Activated naive CD8-positive, alpha-beta T cell treated with anti-CD3 and anti-CD28 coated beads, Interleukin-2, amount 50 U/mL, for 16 hours (primary cell): ENCODE results near the gene NR2C2AP.
A peak's percentile ranks its signal among the peaks of the same experiment; 100 is the strongest.
"Not testable (repeated sequence)": the region's sequence is repeated elsewhere in the genome, so short reads cannot be mapped to it uniquely, and the experiment has no call there.

Experiments
- DNase-seq: peaks from one replicate; pipeline ENCODE4 v3.0.0-alpha.2; 2020; ENCODE audit warnings: low read depth, low spot score

Gene NR2C2AP

DNA sequence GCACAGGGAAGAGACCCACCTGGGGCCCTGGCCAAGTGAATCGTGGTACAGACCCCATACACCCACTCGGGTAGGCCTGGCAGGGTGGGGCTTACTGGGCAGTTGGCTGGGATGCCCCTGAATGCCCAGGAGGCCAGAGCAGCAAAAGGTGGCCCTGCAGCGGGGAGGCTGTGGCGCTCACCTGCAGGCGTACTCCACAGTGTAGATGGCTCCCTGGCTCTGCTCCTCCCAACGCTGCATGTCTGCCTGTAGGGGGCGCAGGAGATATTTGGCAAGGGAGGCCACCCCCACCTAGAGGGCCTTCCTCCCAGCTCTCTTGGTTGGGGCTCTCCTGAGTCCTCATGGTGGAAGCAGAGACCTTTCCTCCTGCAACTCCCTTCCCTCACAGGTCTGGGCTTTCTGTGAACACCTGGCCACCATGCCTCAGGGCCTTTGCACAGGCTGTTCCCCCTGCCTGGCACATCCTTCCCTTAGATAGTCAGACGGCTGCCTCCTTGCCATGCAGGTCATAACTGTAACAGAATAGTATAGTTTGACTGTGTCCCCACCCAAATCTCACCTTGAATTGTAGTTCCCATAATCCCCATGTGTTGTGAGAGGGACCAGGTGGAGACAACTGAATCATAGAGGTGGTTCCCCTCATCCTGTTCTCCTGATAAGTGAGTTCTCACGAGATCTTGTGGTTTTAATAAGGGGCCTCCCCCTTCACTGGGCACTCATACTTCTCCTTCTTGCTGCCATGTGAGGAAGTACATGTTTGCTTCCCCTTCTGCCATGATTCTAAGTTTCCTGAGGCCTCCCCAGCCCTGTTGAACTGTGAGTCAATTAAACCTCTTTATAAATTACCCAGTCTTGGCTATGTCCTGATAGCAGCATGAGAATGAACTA lies 17.1 kb downstream of the NR2C2AP start:
- peak; percentile 44 for DNase-seq

DNA sequence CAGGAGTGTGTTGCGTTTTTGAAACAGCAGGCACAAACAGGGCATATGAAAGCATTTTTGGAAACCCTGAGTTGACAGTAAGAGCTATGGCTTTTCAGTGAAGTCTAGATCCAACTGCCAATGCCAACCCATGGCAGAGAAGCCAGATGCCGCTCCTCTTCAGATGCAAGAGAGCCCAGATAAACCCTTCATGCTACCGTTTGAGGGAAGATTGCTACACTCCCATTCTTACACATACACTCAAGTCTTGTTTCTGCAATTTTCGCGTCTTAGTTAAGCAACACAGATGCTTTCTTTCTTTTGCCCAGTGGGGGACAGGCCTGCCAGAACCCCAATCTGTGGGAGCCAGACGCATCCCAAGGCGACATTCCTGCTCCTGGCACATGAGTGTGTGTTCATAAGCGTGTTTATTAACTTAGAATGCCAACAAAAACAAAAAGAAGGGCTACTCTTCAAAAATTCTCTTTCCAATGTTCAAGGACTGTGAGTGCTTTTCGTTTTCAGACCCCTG lies 21.7 kb downstream of the NR2C2AP start:
- no peak for DNase-seq

DNA sequence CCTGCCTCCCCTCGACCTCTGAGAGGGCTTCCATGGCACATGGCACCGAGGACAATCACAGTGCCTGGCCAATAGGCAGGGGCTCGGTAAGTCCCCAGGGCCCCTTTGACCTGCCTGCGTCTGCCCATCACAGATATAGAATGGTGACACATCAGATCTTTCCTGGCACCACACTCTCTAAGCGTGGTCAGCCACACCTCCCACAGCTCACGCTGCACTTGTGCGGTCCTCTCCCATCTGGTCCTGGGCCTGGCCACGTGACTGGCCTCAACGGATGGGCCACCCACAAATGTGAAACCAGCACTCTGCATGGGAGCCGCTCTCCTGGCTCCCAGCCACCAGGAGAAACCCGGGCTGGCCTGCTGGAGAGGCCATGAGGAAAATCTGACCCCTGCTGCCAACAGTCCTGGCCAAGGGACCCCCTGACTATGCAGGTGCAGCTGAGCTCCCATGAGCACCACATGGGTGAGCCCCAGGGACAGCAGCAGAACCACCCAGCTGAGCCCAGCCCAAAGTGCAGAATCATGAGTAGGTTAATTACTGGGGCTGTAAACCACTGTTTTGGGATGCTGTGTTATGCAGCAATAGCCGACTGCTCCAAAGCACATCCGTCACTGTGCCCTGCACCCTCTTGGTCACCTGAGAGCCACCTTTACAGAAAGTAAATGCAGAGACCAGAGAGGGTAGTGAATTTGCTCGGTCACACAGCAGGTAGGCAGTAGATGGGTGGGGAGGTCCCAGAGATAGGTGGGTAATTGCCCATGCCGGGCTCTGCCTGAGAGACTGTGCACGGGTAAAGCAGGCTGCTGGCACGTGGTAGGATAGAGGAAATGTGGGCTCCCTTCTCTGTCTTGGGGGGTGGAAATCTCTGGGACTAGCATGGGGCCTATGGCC lies 23.4 kb downstream of the NR2C2AP start:
- no peak for DNase-seq

DNA sequence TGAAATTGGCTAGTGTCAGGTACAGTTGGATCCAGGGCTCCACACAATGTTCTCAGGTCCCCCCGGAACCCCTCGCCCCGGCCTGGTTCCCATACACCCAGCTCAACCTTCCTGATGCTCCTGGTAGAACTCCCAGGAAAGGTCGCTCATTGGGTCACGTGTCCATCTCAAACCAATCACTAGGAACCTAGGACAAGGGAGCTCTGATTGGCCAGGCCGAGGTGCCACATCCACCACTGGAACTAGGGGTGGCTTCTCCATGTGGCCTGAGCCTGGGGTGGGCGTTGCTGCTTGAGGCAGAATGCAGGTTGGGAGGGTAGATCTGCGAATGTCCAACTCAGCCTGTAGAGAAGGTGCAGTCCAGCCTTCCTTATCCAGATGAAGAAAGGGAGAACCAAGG lies 26.3 kb downstream of the NR2C2AP start:
- DNase-seq = no peak

DNA sequence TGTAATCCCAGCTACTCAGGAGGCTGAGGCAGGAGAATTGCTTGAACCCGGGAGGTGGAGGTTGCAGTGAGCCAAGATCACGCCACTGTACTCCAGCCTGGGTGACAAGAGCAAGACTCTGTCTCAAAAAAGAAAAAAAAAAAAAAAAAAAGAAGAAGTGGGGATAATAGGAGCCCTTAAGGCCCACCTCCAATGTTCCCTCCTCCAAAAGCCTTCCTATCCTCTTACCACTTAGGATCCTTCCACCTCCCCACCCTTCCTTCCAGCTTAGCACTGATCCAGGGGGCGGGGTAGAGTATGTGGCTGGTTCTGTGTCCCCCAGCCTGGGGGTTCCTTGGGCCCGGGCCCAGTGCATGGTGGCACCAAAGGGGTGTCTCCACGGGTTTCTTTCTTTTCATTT lies 30.0 kb downstream of the NR2C2AP start:
- not testable (repeated sequence) for DNase-seq

DNA sequence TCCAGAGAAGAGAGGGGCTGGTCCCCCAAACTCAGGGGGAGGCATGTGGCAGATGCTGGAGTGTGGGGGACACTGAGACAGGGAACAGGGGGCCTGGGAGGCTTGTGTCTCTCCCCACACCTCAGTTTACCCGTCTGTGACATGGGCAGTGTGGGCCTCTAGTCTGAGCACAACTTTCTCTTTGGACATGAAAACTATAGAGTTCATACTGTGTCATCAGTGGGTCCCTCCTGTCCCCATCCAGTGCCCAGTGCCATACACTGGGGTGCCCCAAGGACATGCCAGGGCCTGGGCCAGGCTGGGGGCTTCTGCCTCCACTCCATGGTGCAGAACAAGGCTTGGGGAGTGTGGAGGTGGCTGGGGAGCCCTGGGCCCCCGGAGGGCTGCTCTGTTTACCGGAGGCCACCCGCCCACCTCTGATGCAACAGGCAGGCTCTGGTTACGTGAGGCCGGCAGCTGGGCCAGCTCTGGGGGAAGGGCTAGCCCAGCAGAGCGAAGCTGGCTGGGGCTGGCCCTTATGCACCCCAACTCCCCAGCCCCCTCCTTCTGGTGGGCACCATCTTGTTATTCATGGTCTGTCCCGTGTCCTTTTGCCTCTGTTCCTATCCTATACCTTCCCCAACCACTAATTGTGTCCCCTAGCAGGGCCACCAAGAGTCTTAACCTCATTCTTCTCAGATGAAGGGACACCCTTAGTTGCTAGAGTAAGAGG lies 31.2 kb downstream of the NR2C2AP start:
- no peak for DNase-seq

DNA sequence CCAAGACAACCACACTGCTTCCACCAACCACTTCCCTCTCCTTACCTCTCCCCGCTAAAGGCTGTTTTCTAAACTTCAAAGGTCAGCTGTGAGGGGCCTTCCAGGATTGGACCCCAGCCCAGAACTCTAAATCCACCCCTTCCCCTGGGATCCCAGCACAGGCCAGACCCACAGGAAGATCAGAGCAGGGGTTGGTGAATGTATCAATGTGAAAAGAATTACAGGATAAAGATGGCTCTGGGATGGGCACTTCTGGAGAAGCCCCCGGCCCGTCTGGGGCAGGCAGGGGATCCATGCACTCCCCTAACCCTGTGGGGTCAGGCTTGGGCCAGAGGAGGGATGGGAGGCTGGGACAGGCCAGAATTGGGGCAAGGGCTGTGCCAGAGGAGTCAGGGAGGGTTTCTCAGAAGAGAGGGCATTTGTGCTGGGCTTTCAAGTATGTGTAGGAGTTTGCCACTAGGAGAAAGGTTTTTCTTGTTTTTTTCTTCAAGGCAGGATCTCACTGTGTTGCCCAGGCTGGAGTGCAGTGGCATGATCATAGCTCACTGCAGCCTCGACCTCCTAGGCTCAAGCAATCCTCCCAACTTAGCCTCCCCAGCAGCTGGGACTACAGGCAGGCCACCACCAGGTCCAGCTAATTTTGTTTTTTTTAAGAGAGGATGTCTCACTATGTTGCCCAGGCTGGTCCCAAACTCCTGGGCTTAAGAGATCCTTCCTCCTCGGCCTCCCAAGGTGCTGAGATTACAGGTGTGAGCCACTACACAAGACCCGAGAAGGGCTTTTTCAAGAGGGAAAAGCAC lies 32.1 kb downstream of the NR2C2AP start:
- DNase-seq = no peak

DNA sequence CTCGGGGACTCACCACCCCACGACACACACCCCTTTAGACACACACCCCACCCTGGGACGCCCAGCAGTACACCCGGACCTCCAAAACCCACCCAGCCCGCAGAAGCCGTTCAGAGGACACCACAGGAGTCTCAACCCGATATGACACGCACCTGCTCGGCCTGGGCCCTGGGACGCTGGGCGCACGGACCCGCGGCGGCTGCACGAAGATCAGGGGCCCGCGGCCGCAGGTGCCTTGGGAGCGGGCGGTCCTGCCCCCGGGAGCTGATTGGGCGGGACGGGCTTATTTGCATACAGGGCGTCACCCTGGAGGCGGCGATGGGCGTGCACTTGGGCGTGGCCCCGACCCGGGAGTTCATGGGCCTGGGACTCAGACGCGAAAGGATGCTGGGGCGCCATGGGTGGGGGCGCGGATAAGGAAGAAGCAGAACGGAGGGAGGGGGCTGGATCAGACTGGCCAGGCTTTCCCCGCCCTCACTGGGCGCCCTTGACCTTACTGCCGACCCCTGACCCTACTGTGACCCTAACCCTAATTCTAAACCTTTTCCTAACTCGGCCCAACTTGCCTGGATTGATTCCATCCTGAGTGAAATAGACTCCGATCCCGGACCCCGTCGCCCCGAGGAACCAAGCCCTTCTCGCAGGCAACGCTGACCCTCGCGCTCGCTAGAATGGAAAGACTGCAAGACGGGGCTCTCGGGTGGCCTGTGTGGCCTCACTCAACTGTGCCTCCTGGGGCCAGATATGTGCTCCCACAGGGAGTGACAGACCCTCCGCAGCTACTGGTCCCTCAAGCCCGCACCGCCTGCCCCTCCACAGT lies 33.0 kb downstream of the NR2C2AP start, which contains the start of gene MEF2B:
MEF2B (minus strand) TSS at position 211 of the 820 bp plus-strand sequence. CDS start 19,528 bp downstream, outside the sequence.
- DNase-seq = peak; percentile 57

DNA sequence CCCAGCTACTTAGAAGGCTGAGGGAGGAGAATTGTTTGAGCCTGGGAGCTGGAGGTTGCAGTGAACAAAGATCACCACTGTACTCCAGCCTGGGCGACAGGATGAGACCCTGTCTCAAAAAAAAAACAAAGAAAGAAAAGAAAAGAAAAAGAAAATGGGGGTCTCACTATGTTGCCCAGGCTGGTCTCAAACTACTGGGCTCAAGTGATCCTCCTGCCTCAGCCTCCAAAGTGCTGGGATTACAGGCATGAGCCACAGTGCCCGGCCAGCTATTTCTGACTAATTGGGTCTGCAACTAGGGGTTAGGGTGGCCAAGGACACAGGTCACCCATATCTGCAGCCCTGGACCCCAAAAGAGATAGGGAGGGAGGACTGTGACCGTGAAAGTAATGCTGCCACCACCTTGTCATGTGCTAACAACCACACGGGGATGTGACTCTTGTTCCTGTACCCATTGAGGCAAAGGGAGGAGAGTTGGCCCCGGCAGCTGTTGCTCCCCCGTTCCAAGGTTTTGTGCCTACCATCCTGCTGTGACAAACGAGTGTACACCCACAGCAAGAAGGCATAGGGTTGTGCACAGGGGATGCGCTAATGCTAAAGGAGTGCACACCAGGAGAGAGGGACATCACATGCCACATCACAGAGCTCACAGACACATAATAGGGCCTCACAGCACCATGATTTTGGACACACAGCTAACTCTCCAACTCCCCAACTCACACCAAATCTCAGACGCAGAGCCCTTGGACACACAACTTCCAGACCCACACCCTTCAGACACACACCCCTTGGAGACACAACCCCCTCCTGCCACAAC lies 33.8 kb downstream of the NR2C2AP start:
- DNase-seq = no peak

DNA sequence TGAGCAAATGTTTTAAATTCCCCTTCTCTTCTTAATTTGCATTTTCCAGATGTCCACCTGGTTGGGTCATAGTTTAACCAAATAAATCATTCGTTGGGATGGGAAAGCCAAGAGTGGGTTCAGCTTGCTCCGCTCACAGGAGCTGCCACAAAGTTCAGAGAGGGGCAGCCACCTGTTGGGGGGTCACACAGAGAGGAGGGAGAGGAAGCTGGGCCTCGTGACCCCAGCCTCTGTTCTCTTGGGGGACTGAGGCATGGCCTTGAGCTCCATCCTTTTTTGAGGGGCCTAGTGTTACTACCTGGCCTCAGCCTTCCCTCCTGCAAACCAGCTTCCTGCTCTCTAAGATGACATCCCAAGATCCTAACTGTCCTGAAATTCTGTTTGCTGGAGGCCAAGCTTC lies 35.6 kb downstream of the NR2C2AP start:
- no peak for DNase-seq

DNA sequence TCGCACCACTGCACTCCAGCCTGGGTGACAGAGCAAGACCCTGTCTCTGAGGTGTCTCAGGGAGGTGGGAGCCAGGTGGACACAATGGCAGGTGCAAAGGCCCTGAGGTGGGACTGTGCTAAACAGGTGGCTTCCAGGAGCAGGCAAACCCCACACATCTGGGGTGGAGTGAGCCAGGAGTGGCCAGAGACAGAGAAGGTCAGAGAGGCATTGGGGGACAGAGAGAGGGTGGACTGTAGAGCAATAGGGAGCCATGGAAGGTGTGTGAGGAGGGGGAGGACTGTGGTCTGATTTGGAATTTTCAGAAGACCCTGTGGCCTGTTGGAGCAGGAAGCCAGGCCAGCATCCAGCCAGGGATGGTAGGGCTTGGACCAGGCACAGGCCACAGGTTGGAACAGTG lies 37.8 kb downstream of the NR2C2AP start:
- DNase-seq = no peak

DNA sequence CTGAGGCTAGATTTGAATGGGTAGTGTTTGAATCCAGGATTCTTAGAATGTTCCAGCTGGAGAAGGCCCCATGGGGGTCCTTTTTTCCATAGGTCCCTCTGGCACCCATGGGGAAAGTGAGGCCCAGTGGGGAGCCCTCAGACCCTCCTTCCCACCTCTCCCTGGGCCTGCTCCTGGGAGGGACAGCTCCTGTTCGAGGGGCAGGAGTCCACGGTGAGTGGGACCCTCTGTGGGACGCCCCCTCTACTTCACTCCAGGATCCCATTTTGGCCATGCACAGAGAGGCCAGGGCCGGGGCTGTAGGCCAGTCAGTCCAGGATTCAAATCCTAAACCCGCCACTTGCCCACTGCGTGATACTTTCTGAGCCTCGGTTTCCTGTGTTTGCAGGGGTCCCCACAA lies 40.7 kb downstream of the NR2C2AP start:
- no peak for DNase-seq

DNA sequence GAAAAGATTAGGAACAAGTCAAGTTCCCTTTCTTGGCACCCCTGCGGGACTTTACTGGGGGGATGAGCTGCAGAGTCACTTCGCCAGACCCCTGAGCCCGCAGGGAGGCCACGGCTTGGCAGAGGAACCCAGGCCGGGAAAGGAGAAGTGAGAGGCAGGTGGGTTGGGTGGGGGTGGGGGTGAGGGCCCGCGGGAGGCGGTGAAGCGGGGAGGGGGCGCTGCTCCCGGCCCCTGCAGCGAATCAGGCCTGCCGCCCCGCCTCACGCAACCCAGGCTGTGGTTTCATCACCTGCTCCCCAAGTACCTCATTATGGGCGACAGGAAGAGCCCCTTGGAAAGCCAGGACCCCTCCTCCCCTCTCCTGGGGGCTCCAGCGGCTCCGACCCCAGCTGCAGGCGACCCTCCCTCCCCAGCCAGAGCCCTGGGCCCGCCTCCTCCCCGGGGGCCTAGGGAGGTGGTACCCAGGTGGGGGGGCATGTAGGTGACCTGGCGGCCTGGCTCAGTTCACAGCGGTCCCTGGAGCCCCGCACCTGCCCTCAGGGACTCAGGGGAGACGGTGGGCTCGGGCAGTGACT lies 42.7 kb downstream of the NR2C2AP start:
- DNase-seq = no peak

DNA sequence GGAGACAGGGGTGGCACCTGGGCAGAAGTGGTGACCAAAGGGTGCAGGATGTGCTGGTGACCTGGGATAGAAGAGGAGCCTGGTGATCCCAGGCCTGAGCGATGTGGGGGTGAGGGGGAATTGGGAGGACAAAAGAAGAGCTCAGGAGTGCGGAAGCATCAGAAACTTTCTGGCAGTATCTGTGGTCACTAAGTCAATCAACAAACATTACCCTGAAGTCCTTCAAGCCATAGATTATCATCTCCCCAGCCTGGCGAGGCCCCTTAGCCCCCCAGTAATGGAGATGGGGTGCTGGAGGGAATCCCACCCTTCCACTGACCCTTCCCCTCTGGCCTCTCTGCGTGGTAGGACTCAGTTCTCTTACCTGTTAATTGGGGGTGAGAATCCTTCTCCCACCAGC lies 43.7 kb downstream of the NR2C2AP start:
- DNase-seq = no peak

DNA sequence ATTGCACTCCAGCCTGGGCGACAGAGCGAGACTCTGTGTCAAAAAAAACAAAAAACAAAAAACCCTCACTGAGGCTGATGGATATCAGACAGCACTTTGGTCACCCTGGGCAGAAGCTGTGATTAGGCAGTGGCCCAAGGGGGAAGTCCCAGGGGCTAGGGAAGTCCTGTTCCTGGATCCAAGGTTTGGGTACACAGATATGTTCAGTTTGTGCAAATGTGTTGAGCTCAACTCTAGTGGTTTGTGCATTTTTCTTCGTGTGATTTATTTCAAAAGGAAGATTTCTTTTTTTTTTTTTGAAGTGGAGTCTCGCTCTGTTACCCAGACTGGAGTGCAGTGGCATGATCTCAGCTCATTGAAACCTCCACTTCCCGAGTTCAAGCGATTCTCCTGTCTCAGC lies 45.4 kb downstream of the NR2C2AP start:
- no peak for DNase-seq

DNA sequence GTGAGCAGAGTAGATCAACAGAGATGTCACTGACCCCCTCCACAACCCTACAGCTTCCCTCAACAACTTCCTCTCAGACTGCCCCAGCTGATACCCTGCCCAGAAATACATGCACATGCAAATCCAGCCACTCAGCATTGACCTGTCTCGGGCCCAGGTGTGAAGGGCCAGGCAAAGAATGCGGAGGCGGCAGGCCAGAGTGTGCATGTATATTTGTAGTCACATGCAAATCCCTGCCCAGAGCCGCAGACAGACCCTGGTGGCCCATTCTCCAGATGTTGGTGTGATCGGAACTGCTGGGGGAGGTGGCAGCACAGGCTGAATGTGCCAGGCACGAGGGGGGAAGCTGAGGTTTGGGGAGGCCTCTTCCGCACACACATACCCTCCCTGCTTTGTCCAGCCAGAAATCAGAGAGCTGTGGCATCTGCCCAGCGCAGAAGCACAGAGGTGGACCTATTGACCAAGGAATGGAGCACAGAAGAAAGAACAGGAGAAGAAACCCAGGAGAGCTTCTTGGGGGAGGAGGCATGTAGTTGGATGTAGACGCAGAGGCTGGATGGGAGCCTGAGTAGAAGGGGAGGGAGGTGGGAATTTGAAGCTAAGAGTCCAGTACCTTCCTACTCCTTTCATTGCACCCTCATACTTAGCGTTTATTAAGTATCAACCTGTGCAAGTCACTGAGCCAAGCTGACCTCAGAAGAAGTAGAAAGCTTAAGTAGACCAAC lies 47.6 kb downstream of the NR2C2AP start:
- DNase-seq = no peak

DNA sequence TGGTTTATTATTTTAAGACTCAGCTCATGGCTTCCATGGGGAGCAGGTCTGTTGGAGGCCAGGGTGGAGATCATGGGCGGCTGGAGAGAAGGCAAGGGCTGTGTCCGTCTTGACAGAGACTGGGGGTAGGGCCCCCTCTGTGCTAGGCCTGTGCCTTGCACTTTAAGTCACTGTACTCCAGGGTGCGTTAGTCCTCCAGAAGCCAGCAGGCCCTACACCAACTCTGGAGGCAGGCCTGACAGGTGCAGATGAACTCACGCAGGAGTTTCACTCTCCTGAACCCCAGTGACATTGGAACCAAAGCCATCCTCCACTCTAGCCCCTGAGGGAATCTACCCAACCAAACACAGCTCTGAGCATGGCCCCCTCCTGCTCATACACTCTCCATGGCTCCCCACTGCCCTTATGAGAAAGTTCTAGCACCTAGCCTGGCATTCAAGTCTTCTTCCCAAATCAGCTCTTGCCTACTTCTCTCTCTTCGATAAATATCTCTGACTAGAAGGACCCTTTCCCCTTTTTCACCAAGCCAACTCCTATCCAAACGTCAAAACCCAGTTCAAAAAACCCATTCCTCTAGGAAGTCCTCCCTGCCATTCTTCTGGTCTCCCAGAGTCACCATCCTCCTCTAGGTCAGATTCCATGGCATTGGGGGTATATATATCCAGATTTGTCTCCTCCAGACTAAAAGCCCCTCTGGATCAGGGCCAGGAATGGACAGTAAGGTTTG lies 48.3 kb downstream of the NR2C2AP start:
- no peak for DNase-seq
